Measurements from ENCODE around the gene RIPOR2.

DNA sequence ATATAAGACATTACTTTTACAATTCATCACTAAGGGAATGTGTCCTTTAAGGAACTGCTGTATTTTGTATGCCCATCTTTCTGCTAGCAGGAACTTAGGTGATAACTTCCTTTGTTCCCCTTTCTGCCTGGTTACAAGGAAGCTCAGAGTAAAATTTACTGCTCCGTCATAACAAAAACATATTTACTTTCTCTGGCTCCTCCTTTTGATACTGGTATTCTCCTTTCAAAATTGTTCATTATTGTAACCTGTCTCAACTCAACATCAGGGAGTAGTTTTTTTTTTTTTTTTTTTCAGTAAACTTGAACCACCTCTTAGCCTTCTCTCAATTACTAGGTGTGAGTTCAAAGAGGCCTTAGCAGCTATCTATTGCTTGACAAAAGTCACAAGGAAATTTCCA, 37.1 kb downstream of the RIPOR2 start:
- TF ChIP-seq EZH2phosphoT487 (IDR thresholded peaks at IDR 0.05; ENCODE audit: insufficient read depth, low read depth): no peak
- no peak for TF ChIP-seq EZH2 (IDR thresholded peaks at IDR 0.05; ENCODE audit: insufficient read depth, poor library complexity, severe bottlenecking)

Data from GM23248 (cell line).